GM19240 (cell line): ENCODE results near the gene NDN.

Source experiments
- DNase-seq: peaks from one replicate; pipeline ENCODE4 v3.0.0; 2011; ENCODE audit warnings: low spot score; ENCODE audit not compliant: insufficient read length

NDN gene

GRCh38 chr15:23642413-23643044, 44.6 kb downstream of the NDN start:
- peak; percentile 23 for DNase-seq
